Measurements from ENCODE around the gene HMG20A.

The HMG20A gene

DNA sequence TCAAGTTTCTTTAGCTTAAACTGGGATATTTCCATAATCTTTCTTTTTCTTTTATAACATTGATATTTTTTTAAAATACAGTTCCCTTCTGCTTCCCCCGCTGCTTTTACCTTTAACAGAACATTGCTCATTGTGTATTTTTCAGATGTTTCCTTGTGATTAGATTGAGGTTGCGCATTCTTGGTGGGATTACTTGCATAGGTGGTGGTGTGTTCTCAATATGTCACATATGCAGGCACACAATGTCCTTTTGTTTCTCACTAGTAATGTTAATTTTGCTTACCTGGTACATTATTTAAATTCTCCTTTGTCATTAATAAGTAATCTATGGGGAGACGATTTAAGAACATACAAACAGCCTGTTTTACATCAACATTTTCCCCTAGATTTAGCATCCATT, 48.2 kb downstream of the HMG20A start (continued):
- TF ChIP-seq ZC3H10 (CRISPR knock-in tag; IDR thresholded peaks at IDR 0.05) (no peak), CSDC2 (CRISPR knock-in tag; IDR thresholded peaks at IDR 0.05) (no peak), ZFP3 (CRISPR knock-in tag; IDR thresholded peaks at IDR 0.05) (no peak), SNAI2 (CRISPR knock-in tag; IDR thresholded peaks at IDR 0.05) (no peak)
- TF ChIP-seq, protein P1, sequence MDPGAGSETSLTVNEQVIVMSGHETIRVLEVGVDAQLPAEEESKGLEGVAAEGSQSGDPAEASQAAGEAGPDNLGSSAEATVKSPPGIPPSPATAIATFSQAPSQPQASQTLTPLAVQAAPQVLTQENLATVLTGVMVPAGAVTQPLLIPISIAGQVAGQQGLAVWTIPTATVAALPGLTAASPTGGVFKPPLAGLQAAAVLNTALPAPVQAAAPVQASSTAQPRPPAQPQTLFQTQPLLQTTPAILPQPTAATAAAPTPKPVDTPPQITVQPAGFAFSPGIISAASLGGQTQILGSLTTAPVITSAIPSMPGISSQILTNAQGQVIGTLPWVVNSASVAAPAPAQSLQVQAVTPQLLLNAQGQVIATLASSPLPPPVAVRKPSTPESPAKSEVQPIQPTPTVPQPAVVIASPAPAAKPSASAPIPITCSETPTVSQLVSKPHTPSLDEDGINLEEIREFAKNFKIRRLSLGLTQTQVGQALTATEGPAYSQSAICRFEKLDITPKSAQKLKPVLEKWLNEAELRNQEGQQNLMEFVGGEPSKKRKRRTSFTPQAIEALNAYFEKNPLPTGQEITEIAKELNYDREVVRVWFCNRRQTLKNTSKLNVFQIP (CRISPR knock-in tag; IDR thresholded peaks at IDR 0.05; ENCODE audit: borderline replicate concordance, low read depth), result no peak

DNA sequence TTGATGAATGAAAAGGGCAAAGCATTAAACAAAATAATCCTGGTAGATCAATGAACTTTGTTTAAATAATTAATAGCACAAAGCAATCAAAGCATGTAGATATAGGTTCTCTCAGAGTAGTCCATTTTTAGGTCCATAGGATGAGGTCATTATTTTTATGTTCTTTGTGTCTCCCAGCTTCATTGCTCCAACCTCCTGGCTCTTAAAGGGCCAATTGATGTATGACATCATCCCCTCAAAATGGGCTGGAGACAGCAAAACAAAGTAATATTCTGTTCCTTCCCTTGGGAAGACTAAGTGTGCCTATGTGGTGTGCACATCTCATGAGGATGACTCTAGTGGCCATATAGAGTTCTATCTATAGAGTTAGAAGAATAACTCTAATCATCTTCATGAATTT, 49.5 kb downstream of the HMG20A start:
- no peak for ATAC-seq

DNA sequence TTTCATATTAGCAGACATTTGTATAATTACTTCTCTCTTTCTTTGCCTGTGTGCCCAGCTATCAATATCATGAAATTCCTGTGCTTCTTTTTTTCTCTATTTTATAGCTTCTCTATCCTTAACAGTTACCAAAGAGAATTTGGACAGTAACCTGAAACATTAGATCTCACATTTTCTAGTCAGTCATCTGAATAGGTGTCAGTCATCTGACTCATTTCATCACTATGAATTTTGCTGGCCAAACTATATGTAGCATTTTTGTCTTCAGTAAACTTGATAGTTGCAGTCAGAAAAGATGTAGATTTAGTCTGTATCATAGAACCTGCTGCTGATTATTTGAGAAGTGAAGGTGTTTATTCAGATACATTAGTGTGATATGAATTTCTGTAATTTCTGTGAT, 52.6 kb downstream of the HMG20A start:
- TF ChIP-seq ZFP3 (CRISPR knock-in tag; IDR thresholded peaks at IDR 0.05) (no peak), PPARA (CRISPR knock-in tag; IDR thresholded peaks at IDR 0.05; ENCODE audit: borderline replicate concordance) (no peak), OSR1 (CRISPR knock-in tag; IDR thresholded peaks at IDR 0.05) (no peak), ZNF565 (CRISPR knock-in tag; conservative IDR thresholded peaks at IDR 0.05; ENCODE audit: low read depth) (no peak)
- no peak for ATAC-seq

More for the DNA sequence above, 49.5 kb downstream of the HMG20A start:
- TF ChIP-seq RARB (CRISPR knock-in tag; IDR thresholded peaks at IDR 0.05) (no peak), CSDC2 (CRISPR knock-in tag; IDR thresholded peaks at IDR 0.05) (no peak), ZNF8 (CRISPR knock-in tag; IDR thresholded peaks at IDR 0.05) (no peak), ZFP3 (CRISPR knock-in tag; IDR thresholded peaks at IDR 0.05) (no peak), ZNF565 (CRISPR knock-in tag; conservative IDR thresholded peaks at IDR 0.05; ENCODE audit: low read depth) (no peak), SNAI2 (CRISPR knock-in tag; IDR thresholded peaks at IDR 0.05) (no peak), ESRRG (CRISPR knock-in tag; IDR thresholded peaks at IDR 0.05) (no peak), GLIS3 (CRISPR knock-in tag; IDR thresholded peaks at IDR 0.05) (no peak), TOX (CRISPR knock-in tag; IDR thresholded peaks at IDR 0.05; ENCODE audit: borderline replicate concordance) (no peak), ISL1 (CRISPR knock-in tag; IDR thresholded peaks at IDR 0.05) (no peak), ARNTL (CRISPR knock-in tag; IDR thresholded peaks at IDR 0.05; ENCODE audit: borderline replicate concordance, low read depth) (no peak), ZFP30 (CRISPR knock-in tag; IDR thresholded peaks at IDR 0.05) (no peak), OSR1 (CRISPR knock-in tag; IDR thresholded peaks at IDR 0.05) (no peak)
- TF ChIP-seq, protein P2, sequence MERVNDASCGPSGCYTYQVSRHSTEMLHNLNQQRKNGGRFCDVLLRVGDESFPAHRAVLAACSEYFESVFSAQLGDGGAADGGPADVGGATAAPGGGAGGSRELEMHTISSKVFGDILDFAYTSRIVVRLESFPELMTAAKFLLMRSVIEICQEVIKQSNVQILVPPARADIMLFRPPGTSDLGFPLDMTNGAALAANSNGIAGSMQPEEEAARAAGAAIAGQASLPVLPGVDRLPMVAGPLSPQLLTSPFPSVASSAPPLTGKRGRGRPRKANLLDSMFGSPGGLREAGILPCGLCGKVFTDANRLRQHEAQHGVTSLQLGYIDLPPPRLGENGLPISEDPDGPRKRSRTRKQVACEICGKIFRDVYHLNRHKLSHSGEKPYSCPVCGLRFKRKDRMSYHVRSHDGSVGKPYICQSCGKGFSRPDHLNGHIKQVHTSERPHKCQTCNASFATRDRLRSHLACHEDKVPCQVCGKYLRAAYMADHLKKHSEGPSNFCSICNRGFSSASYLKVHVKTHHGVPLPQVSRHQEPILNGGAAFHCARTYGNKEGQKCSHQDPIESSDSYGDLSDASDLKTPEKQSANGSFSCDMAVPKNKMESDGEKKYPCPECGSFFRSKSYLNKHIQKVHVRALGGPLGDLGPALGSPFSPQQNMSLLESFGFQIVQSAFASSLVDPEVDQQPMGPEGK (CRISPR knock-in tag; IDR thresholded peaks at IDR 0.05; ENCODE audit: borderline replicate concordance), result no peak
- TF ChIP-seq, protein P3, sequence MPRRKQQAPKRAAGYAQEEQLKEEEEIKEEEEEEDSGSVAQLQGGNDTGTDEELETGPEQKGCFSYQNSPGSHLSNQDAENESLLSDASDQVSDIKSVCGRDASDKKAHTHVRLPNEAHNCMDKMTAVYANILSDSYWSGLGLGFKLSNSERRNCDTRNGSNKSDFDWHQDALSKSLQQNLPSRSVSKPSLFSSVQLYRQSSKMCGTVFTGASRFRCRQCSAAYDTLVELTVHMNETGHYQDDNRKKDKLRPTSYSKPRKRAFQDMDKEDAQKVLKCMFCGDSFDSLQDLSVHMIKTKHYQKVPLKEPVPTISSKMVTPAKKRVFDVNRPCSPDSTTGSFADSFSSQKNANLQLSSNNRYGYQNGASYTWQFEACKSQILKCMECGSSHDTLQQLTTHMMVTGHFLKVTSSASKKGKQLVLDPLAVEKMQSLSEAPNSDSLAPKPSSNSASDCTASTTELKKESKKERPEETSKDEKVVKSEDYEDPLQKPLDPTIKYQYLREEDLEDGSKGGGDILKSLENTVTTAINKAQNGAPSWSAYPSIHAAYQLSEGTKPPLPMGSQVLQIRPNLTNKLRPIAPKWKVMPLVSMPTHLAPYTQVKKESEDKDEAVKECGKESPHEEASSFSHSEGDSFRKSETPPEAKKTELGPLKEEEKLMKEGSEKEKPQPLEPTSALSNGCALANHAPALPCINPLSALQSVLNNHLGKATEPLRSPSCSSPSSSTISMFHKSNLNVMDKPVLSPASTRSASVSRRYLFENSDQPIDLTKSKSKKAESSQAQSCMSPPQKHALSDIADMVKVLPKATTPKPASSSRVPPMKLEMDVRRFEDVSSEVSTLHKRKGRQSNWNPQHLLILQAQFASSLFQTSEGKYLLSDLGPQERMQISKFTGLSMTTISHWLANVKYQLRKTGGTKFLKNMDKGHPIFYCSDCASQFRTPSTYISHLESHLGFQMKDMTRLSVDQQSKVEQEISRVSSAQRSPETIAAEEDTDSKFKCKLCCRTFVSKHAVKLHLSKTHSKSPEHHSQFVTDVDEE (CRISPR knock-in tag; IDR thresholded peaks at IDR 0.05), result no peak
- TF ChIP-seq, protein P1 (CRISPR knock-in tag; IDR thresholded peaks at IDR 0.05; ENCODE audit: borderline replicate concordance, low read depth), result no peak
- TF ChIP-seq, protein P4, sequence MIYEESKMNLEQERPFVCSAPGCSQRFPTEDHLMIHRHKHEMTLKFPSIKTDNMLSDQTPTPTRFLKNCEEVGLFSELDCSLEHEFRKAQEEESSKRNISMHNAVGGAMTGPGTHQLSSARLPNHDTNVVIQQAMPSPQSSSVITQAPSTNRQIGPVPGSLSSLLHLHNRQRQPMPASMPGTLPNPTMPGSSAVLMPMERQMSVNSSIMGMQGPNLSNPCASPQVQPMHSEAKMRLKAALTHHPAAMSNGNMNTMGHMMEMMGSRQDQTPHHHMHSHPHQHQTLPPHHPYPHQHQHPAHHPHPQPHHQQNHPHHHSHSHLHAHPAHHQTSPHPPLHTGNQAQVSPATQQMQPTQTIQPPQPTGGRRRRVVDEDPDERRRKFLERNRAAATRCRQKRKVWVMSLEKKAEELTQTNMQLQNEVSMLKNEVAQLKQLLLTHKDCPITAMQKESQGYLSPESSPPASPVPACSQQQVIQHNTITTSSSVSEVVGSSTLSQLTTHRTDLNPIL (CRISPR knock-in tag; IDR thresholded peaks at IDR 0.05; ENCODE audit: low read depth), result no peak
- TF ChIP-seq, protein P5, sequence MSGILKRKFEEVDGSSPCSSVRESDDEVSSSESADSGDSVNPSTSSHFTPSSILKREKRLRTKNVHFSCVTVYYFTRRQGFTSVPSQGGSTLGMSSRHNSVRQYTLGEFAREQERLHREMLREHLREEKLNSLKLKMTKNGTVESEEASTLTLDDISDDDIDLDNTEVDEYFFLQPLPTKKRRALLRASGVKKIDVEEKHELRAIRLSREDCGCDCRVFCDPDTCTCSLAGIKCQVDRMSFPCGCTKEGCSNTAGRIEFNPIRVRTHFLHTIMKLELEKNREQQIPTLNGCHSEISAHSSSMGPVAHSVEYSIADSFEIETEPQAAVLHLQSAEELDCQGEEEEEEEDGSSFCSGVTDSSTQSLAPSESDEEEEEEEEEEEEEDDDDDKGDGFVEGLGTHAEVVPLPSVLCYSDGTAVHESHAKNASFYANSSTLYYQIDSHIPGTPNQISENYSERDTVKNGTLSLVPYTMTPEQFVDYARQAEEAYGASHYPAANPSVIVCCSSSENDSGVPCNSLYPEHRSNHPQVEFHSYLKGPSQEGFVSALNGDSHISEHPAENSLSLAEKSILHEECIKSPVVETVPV (CRISPR knock-in tag; IDR thresholded peaks at IDR 0.05), result no peak

Measured in SK-N-SH treated with all-trans-retinoic acid at 6 μM for 48 hours (cell line).